ENCODE measurements around the gene PGC. TPM values are rescaled to one million over a fixed set of nuclear protein-coding genes. Genes with fewer than 3 reads are reported as not detected.
A peak's percentile ranks its signal among the peaks of the same experiment; 100 is the strongest.

The PGC gene
- polyA plus RNA-seq, 1 of the 3 experiments (the other 2 are of a cell fraction), result not detected

DNA sequence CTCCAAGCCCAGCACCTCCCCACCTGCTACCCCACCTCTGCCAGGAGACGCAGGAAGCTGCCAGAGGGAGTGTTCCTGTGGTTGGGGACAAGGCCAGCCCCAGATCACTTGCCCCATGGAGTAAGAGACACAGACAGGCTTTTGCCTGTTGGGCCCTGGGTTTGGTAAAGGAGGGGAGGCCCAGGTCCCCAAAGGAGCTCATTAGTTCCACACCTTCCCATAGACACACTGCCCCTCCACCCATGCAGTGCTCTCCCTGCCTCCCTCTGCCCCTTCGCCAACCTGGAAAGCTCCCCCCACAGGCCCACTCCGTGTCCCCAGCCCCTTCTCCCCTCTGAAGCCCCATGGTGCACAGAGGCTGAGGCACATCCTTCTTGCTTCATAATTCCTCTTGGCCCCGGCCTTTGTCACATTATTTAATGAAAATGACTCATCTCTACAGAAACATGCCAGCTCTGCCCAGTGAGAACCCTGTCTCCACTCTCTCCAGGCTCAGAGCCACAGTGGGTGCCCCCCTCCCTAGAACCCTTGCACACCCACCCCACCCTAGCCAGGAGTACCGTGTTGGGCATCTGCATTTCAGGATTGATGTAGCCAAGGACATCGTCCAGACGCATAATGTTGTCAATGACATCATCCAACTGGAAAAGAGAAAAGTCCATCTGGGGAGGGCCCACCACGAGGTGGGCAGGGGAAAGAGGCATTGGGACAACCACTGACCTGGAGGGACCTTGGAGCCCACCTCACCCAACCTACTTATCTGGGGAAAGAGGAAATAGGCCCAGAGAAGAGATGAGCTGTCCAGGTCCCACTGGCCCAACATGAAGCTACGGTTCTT lies 57.8 kb downstream of the PGC start:
- Histone ChIP-seq H3F3A (replicated peaks; ENCODE audit: insufficient read depth) (no peaks in the 10 kb centered on the region), H3K9ac (no peak overlapping the region), H3K4me1 (ENCODE audit: control insufficient read depth in 1 of 2, insufficient read depth in 2 of 2, low read depth in 1 of 2, low read length in 1 of 2) (peaks cover 4 to 8% of the 10 kb centered on the region in 2 experiments; a peak in 2 of 4 replicates), H3K9me3 (no peaks in the 10 kb centered on the region), H3K27me3 (ENCODE audit: insufficient read depth) (no peaks in the 10 kb centered on the region), H3K79me2 (ENCODE audit: insufficient read depth) (no peaks in the 10 kb centered on the region), H3K4me3 (ENCODE audit: low read depth in 2 of 2, low read length in 1 of 2) (no peak overlapping the region), H3K4me2 (no peak overlapping the region), H4K20me1 (ENCODE audit: insufficient read depth) (no peaks in the 10 kb centered on the region), H3K27ac (ENCODE audit: low read depth in 2 of 2, low read length in 1 of 2) (peak overlapping the region in 1 of 2 experiments; percentile 11; a peak in 2 of 4 replicates), H3K36me3 (replicated peaks in 1 of 2; ENCODE audit: control insufficient read depth in 1 of 2, insufficient read depth in 2 of 2, low read length in 1 of 2) (peaks cover 4 to 6% of the 10 kb centered on the region in 2 experiments), H3K9me2 (no peaks in the 10 kb centered on the region), H2AFZ (ENCODE audit: low read depth) (no peak overlapping the region)
- no peak for DNase-seq
- TF ChIP-seq FOSL2 (IDR thresholded peaks at IDR 0.05; ENCODE audit: borderline replicate concordance, low read depth) (peak; percentile 58; the same call in 1 of the 2 replicates), TCF12 (IDR thresholded peaks at IDR 0.05) (0 out of 2 replicates have a peak, but pooled peaks have one; percentile 3), NRF1 (IDR thresholded peaks at IDR 0.05; ENCODE audit: low read depth, low read length) (no peak), JUND (IDR thresholded peaks at IDR 0.05) (peak; percentile 34; the same call in 1 of the 2 replicates)
- ChIA-PET CTCF (interaction anchor here (0.6 to 19.4 kb wide), 16 partner anchors 7 to 359 kb away, joined by 3 to 504 read pairs (median 3); partner anchors contain the start of genes TFEB and TOMM6), POLR2A (no interaction called here)
- 56% methylated on average over 9 of the region's 9 CpGs for WGBS (ENCODE audit: low lambda C conversion rate)

DNA sequence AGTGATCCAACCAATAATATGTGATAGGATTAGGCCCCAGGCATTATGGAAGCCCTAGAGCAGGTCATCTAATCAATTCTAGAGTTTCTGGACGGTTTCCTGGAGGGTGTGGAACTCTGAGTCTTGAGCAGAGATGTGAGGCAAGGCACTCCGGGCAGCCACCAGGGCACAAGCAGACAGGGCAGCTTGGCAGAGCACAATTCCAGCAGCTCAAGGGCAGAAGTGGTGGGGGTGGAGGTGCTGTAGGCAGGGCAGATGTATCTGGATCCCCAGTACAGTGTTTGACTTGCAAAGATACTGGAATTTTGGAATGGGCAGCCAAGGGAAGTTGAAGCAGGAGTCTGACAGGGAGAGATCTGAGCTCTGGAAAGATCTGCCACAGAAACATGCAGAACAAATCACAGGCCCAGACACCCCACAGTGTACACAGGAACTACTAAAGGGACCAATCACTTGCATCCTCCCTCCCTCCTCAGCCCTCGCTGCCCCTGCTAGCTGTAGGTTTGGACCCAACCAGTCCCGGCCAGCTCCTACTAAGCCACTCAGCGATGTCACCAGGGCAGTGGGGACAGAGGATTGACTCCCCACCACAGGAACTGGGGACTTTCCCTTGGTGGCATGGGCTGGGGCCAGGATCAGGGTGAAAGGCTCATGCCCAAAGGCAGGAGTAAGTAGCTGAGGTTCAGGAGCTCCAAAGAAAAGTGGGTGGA lies 58.8 kb downstream of the PGC start:
- CTCF ChIA-PET, result interaction anchor here (0.6 to 19.4 kb wide), 14 partner anchors 10 to 318 kb away, joined by 3 to 504 read pairs (median 3); partner anchors contain the start of genes TFEB and TOMM6
- Histone ChIP-seq H2AFZ (ENCODE audit: low read depth) (no peak overlapping the region), H3K9me3 (no peaks in the 10 kb centered on the region), H4K20me1 (ENCODE audit: insufficient read depth) (no peaks in the 10 kb centered on the region), H3K27ac (ENCODE audit: low read depth in 2 of 2, low read length in 1 of 2) (no peak overlapping the region), H3K36me3 (replicated peaks in 1 of 2; ENCODE audit: control insufficient read depth in 1 of 2, insufficient read depth in 2 of 2, low read length in 1 of 2) (peaks cover 4 to 6% of the 10 kb centered on the region in 2 experiments), H3K9me2 (no peaks in the 10 kb centered on the region), H3K9ac (no peak overlapping the region), H3K4me2 (no peak overlapping the region), H3K79me2 (ENCODE audit: insufficient read depth) (no peaks in the 10 kb centered on the region), H3K4me1 (ENCODE audit: control insufficient read depth in 1 of 2, insufficient read depth in 2 of 2, low read depth in 1 of 2, low read length in 1 of 2) (peaks cover 4 to 11% of the 10 kb centered on the region in 2 experiments; a peak in 3 of 4 replicates), H3K4me3 (ENCODE audit: low read depth in 2 of 2, low read length in 1 of 2) (no peak overlapping the region), H3K27me3 (ENCODE audit: insufficient read depth) (no peaks in the 10 kb centered on the region), H3F3A (replicated peaks; ENCODE audit: insufficient read depth) (no peaks in the 10 kb centered on the region)
- TF ChIP-seq IRF3 (IDR thresholded peaks at IDR 0.05; ENCODE audit: low read depth, low read length) (no peak), NRF1 (IDR thresholded peaks at IDR 0.05; ENCODE audit: low read depth, low read length) (no peak)
- POLR2A ChIA-PET, result no interaction called here
- DNase-seq, result no peak
- 96% methylated on average over 2 of the region's 5 CpGs for WGBS (ENCODE audit: low lambda C conversion rate)

- no peaks in the 10 kb centered on the region for H3K27me3 ChIP-seq (ENCODE audit: insufficient read depth)
- no peak overlapping the region for H2AFZ ChIP-seq (ENCODE audit: low read depth)
- no peak overlapping the region for H3K4me3 ChIP-seq (ENCODE audit: low read depth in 2 of 2, low read length in 1 of 2)
- H3K4me1 ChIP-seq (ENCODE audit: control insufficient read depth in 1 of 2, insufficient read depth in 2 of 2, low read depth in 1 of 2, low read length in 1 of 2), result peaks cover 4 to 13% of the 10 kb centered on the region in 2 experiments; a peak in 3 of 4 replicates
- no peaks in the 10 kb centered on the region for H3F3A ChIP-seq (replicated peaks; ENCODE audit: insufficient read depth)
- H3K4me2 ChIP-seq, result no peak overlapping the region
- H3K9me2 ChIP-seq, result no peaks in the 10 kb centered on the region
- no peaks in the 10 kb centered on the region for H3K79me2 ChIP-seq (ENCODE audit: insufficient read depth)
- ChIA-PET POLR2A (no interaction called here), CTCF (interaction anchor here (0.5 to 19.4 kb wide), 13 partner anchors 11 to 318 kb away, joined by 3 to 504 read pairs (median 3); partner anchors contain the start of genes TFEB and TOMM6)
- no peak overlapping the region for H3K27ac ChIP-seq (ENCODE audit: low read depth in 2 of 2, low read length in 1 of 2)
- DNase-seq, result no peak
- H4K20me1 ChIP-seq (ENCODE audit: insufficient read depth), result no peaks in the 10 kb centered on the region
- WGBS (ENCODE audit: low lambda C conversion rate), result 94% methylated on average over 6 of the region's 9 CpGs
- no peaks in the 10 kb centered on the region for H3K9me3 ChIP-seq
- H3K36me3 ChIP-seq (replicated peaks in 1 of 2; ENCODE audit: control insufficient read depth in 1 of 2, insufficient read depth in 2 of 2, low read length in 1 of 2), result peaks cover 4 to 6% of the 10 kb centered on the region in 2 experiments
- no peak overlapping the region for H3K9ac ChIP-seq
- TF ChIP-seq TCF12 (IDR thresholded peaks at IDR 0.05) (no peak), IRF3 (IDR thresholded peaks at IDR 0.05; ENCODE audit: low read depth, low read length) (no peak), ZBTB33 (IDR thresholded peaks at IDR 0.05; ENCODE audit: borderline replicate concordance, low read depth) (no peak), USF2 (IDR thresholded peaks at IDR 0.05; ENCODE audit: borderline replicate concordance, low read depth, low read length) (no peak), SIN3A (IDR thresholded peaks at IDR 0.05; ENCODE audit: borderline replicate concordance, low read depth, low read length) (no peak), EP300 (IDR thresholded peaks at IDR 0.05; ENCODE audit: borderline replicate concordance in 1 of 2, low read depth in 1 of 2, low read length in 1 of 2) (no peak), MXI1 (IDR thresholded peaks at IDR 0.05; ENCODE audit: low read depth, low read length) (no peak)
Measured at GRCh38 chr6:41687501-41688175, 59.6 kb downstream of the PGC start.
